HepG2 (cell line): ENCODE results near the gene PTPRM. TPM values are rescaled to one million over a fixed set of nuclear protein-coding genes. Genes with fewer than 3 reads are reported as not detected.

Source experiments
- ATAC-seq: fragments of 200-7000 bp; cut with Tn5 transposase; 3 replicates; pipeline ENCODE4 v1.9.1; 2020; ENCODE audit warnings: mild to moderate bottlenecking, moderate library complexity
- BruUV-seq: library from RNA; stranded (reverse); fragments of 400-500 nt; replicated peaks from 2 replicates; lab custom pipeline; 2021; lab: Mats Ljungman, UMichigan
- CTCF ChIA-PET: fragments of 300-600 bp; formaldehyde crosslinking; extraction: SDS; loops from one replicate; lab custom pipeline; 2021; ENCODE audit warnings: low total read pairs, inconsistent platforms, low intra/inter-chr PET ratio; lab: Yijun Ruan, JAX
- POLR2A ChIA-PET: fragments of 350-600 bp; sonication (Branson Sonifier 250); formaldehyde crosslinking; loops from one replicate; lab custom pipeline; 2020; ENCODE audit warnings: antibody characterized with exemption, inconsistent platforms; lab: Yijun Ruan, JAX
- DNase-seq: peaks from one replicate; pipeline ENCODE4 v3.0.0-alpha.2; 2015; ENCODE audit warnings: low spot score
- FAIRE-seq: peaks from 3 replicates; lab custom pipeline; 2011; peaks lifted over from hg19 to GRCh38; lab: Jason Lieb, UNC
- H2AFZ ChIP-seq: one replicate; pipeline ENCODE4 v1.6.1; 2011; ENCODE audit warnings: low read length, inconsistent platforms
- H3K27ac ChIP-seq: fragments of 300-600 bp; 3 replicates; pipeline ENCODE4 v1.8.0; 2011; ENCODE audit warnings: mixed run types, mild to moderate bottlenecking, mixed read lengths, low read length, inconsistent platforms; ENCODE audit not compliant: insufficient read depth; ENCODE audit errors: extremely low read length
- H3K27me3 ChIP-seq, 2 experiments: fragments of 200-600 bp in 1 of 2; 2 replicates in 1 of 2; 3 replicates in 1 of 2; pipeline versions ENCODE4 v1.6.0 to v1.8.0; 2011; ENCODE audit warnings: low read length in 2 of 2, mild to moderate bottlenecking in 2 of 2, moderate library complexity in 2 of 2, inconsistent platforms in 1 of 2; ENCODE audit not compliant: insufficient read depth in 2 of 2, control insufficient read depth in 1 of 2
- H3K36me3 ChIP-seq, 2 experiments: fragments of 200-600 bp in 1 of 2; replicated peaks in 1 of 2; 2 replicates in 1 of 2; 3 replicates in 1 of 2; pipeline versions ENCODE4 v1.5.1 to v1.8.0; 2011; ENCODE audit warnings: low read length in 2 of 2, inconsistent platforms in 1 of 2; ENCODE audit not compliant: insufficient read depth in 2 of 2, control insufficient read depth in 1 of 2
- H3K4me1 ChIP-seq: 2 replicates; pipeline ENCODE4 v1.5.1; 2012; ENCODE audit warnings: low read length, inconsistent platforms; ENCODE audit not compliant: insufficient read depth
- H3K4me2 ChIP-seq: 2 replicates; pipeline ENCODE4 v1.6.0; 2011; ENCODE audit warnings: low read depth, low read length, inconsistent platforms
- H3K4me3 ChIP-seq, 3 experiments: fragments of 200-600 bp in 1 of 3; sonication (generic), shearing (Covaris generic) in 1 of 3; replicated peaks in 1 of 3; 2 replicates each; pipeline ENCODE4 v1.5.1; 2011 to 2016; ENCODE audit warnings: low read length in 3 of 3, inconsistent platforms in 2 of 3, low read depth in 2 of 3, mild to moderate bottlenecking in 2 of 3, control low read depth in 1 of 3, mixed read lengths in 1 of 3; ENCODE audit not compliant: insufficient read depth in 1 of 3
- H3K79me2 ChIP-seq: one replicate; pipeline ENCODE4 v1.6.1; 2011; ENCODE audit warnings: low read length, inconsistent platforms; ENCODE audit not compliant: insufficient read depth
- H3K9ac ChIP-seq: 2 replicates; pipeline ENCODE4 v1.6.0; 2011; ENCODE audit warnings: mild to moderate bottlenecking, low read depth, low read length, inconsistent platforms; ENCODE audit not compliant: insufficient read depth
- H3K9me3 ChIP-seq: 2 replicates; pipeline ENCODE4 v1.5.1; 2012; ENCODE audit warnings: mild to moderate bottlenecking, low read length
- H4K20me1 ChIP-seq: 2 replicates; pipeline ENCODE4 v1.6.0; 2011; ENCODE audit warnings: inconsistent platforms, mild to moderate bottlenecking, low read length, moderate library complexity; ENCODE audit not compliant: insufficient read depth
- E2F5 ChIP-seq: sonication (generic); formaldehyde crosslinking; conservative IDR thresholded peaks from 2 replicates; pipeline ENCODE4 v1.4.0; 2020; ENCODE audit warnings: missing genetic modification reagents
- FOXP4 ChIP-seq: sonication (generic); formaldehyde crosslinking; IDR thresholded peaks from 2 replicates; pipeline ENCODE4 v1.4.0; 2020; ENCODE audit warnings: missing genetic modification reagents
- ZBTB7B ChIP-seq: sonication (generic); formaldehyde crosslinking; IDR thresholded peaks from 2 replicates; pipeline ENCODE4 v1.4.0; 2020; ENCODE audit warnings: missing genetic modification reagents
- ZNF20 ChIP-seq: sonication (generic); formaldehyde crosslinking; IDR thresholded peaks from 2 replicates; pipeline ENCODE4 v1.4.0; 2020; ENCODE audit warnings: mild to moderate bottlenecking, moderate library complexity, missing genetic modification reagents
- ZNF317 ChIP-seq: sonication (generic); formaldehyde crosslinking; IDR thresholded peaks from 2 replicates; pipeline ENCODE4 v1.5.0; 2020; ENCODE audit warnings: mild to moderate bottlenecking, missing genetic modification reagents
- WGBS: methylation state at CpG from one replicate; pipeline ENCODE4 v1.1.6; 2017; ENCODE audit warnings: low lambda C conversion rate; 5-methylcytosine and 5-hydroxymethylcytosine counted together
- in situ Hi-C: cut with HindIII; loops from 2 replicates; pipeline ENCODE4 v1.10.0; 2017; ENCODE audit warnings: low pct_unique_long_range_greater_than_20kb; ENCODE audit not compliant: extremely low pct_ligation_motif_present
- intact Hi-C: fragments of 100-400 bp; cut with micrococcal nuclease; formaldehyde crosslinking; loops from one replicate; pipeline ENCODE4 v1.10.0; 2022; ENCODE audit not compliant: unreplicated experiment
- polyA plus RNA-seq, 8 experiments: library from polyadenylated mRNA; depleted of rRNA in 3 of 8; stranded (reverse) in 7 of 8; unstranded in 1 of 8; fragments of >200 nt; fragmentation: Illumina TruSeq in 4 of 8; extraction: Trizol in 4 of 8; gene quantifications; 2 replicates each; pipeline versions ENCODE4 v1.2.1 to v1.2.3, GENCODE V29; 2011 to 2016; ENCODE audit warnings: low read depth in 4 of 8, missing spikeins in 1 of 8, mixed read lengths in 1 of 8; ENCODE audit not compliant: insufficient read depth in 1 of 8
- total RNA-seq, 5 experiments: library from RNA; depleted of rRNA; stranded (reverse); fragments of >200 nt; fragmentation: Illumina TruSeq; extraction: Trizol; gene quantifications; 2 replicates each; pipeline ENCODE4 v1.2.3, GENCODE V29; 2016; ENCODE audit warnings: low read depth in 1 of 5
- TF ChIP-seq, protein P1 (sequence below): sonication (generic); formaldehyde crosslinking; IDR thresholded peaks from 2 replicates; pipeline ENCODE4 v1.5.1; 2020; ENCODE audit warnings: missing genetic modification reagents, mild to moderate bottlenecking, borderline replicate concordance

Gene PTPRM
- total and polyA plus RNA-seq, 2 of the 13 experiments (the other 11 are each of a cell fraction or from before 2014, with no cell fraction given): 12.6 to 108 TPM

DNA sequence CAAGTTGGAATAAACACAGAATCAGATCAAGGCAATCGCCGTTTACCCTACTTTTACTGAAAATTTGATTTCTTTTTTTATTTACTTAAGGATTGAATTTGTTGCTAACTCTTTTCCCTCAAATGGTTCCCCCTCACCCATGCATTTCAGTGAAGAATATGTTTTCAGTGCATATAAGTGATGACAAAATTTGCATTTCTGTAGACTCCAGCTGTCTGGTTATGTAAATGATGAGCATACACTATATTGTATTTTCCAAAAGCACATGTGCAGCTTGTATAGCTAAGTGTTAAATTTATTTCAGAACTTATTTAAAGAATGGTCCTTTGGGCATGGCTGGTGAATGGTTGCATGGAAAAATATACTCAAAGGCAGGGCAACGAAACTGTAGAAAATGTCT is 437.7 kb downstream of the PTPRM start (continued):
- TF ChIP-seq E2F5 (CRISPR knock-in tag) (no peak), ZBTB7B (CRISPR knock-in tag) (no peak), ZNF317 (CRISPR knock-in tag) (no peak), FOXP4 (CRISPR knock-in tag) (no peak)
- TF ChIP-seq, all 625 proteins: peak for 0

GRCh38 chr18:8005870-8006569 is 438.9 kb downstream of the PTPRM start:
- no peaks in the 10 kb centered on the region for H3K4me1 ChIP-seq
- BruUV-seq: no TSS peak
- WGBS: 95% methylated on average over 7 of the region's 7 CpGs
- ChIA-PET POLR2A (no interaction called here), CTCF (no interaction called here)
- H3K9ac ChIP-seq: no peak overlapping the region
- no peak overlapping the region for H3K4me2 ChIP-seq
- no peak overlapping the region for H3K4me3 ChIP-seq
- in situ Hi-C loops: no loop called here
- TF ChIP-seq ZNF20 (CRISPR knock-in tag): no peak
- TF ChIP-seq, protein P1, sequence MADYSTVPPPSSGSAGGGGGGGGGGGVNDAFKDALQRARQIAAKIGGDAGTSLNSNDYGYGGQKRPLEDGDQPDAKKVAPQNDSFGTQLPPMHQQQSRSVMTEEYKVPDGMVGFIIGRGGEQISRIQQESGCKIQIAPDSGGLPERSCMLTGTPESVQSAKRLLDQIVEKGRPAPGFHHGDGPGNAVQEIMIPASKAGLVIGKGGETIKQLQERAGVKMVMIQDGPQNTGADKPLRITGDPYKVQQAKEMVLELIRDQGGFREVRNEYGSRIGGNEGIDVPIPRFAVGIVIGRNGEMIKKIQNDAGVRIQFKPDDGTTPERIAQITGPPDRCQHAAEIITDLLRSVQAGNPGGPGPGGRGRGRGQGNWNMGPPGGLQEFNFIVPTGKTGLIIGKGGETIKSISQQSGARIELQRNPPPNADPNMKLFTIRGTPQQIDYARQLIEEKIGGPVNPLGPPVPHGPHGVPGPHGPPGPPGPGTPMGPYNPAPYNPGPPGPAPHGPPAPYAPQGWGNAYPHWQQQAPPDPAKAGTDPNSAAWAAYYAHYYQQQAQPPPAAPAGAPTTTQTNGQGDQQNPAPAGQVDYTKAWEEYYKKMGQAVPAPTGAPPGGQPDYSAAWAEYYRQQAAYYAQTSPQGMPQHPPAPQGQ (CRISPR knock-in tag): no peak
- H3K27ac ChIP-seq: no peak overlapping the region
- no peak for DNase-seq
- H3K9me3 ChIP-seq: no peaks in the 10 kb centered on the region
- FAIRE-seq: no peak
- no peaks in the 10 kb centered on the region for H3K79me2 ChIP-seq
- H2AFZ ChIP-seq: no peak overlapping the region
- no peaks in the 10 kb centered on the region; a peak in 1 of 5 replicates for H3K27me3 ChIP-seq
- no peak for ATAC-seq
- no peaks in the 10 kb centered on the region for H4K20me1 ChIP-seq
- intact Hi-C loops: no loop called here
- no peaks in the 10 kb centered on the region for H3K36me3 ChIP-seq
